Measurements from ENCODE around the gene SORBS2.

The SORBS2 gene

GRCh38 chr4:185778307-185778706 is 33.7 kb downstream of the SORBS2 start:
- H3K27ac ChIP-seq (ENCODE audit: poor library complexity, severe bottlenecking), result peak overlapping the region; percentile 41
- no peak overlapping the region for H3K4me3 ChIP-seq (ENCODE audit: severe bottlenecking)
- H3K4me1 ChIP-seq (ENCODE audit: insufficient read depth, poor library complexity, severe bottlenecking), result peaks cover 40% of the 10 kb centered on the region
- H3K27me3 ChIP-seq (ENCODE audit: insufficient read depth, poor library complexity, severe bottlenecking), result no peaks in the 10 kb centered on the region
- ATAC-seq (ENCODE audit: low read depth) (peak; percentile 80), DNase-seq (ENCODE audit: low spot score) (peak; percentile 76)
- no peak for TF ChIP-seq CTCF (IDR thresholded peaks at IDR 0.05; ENCODE audit: poor library complexity, severe bottlenecking)
- no peaks in the 10 kb centered on the region for H3K9me3 ChIP-seq (ENCODE audit: severe bottlenecking)
- no peaks in the 10 kb centered on the region for H3K36me3 ChIP-seq (ENCODE audit: low read depth)

- no peaks in the 10 kb centered on the region for H3K36me3 ChIP-seq (ENCODE audit: low read depth)
- H3K9me3 ChIP-seq (ENCODE audit: severe bottlenecking), result no peaks in the 10 kb centered on the region
- DNase-seq (ENCODE audit: low spot score) (no peak), ATAC-seq (ENCODE audit: low read depth) (no peak)
- TF ChIP-seq CTCF (IDR thresholded peaks at IDR 0.05; ENCODE audit: poor library complexity, severe bottlenecking), result no peak
- H3K27ac ChIP-seq (ENCODE audit: poor library complexity, severe bottlenecking), result peak overlapping the region; percentile 64
- H3K4me3 ChIP-seq (ENCODE audit: severe bottlenecking), result no peak overlapping the region
- H3K4me1 ChIP-seq (ENCODE audit: insufficient read depth, poor library complexity, severe bottlenecking), result peaks cover 35% of the 10 kb centered on the region
- H3K27me3 ChIP-seq (ENCODE audit: insufficient read depth, poor library complexity, severe bottlenecking), result no peaks in the 10 kb centered on the region
Measured at GRCh38 chr4:185775792-185776555, 36.0 kb downstream of the SORBS2 start.

- TF ChIP-seq CTCF (IDR thresholded peaks at IDR 0.05; ENCODE audit: poor library complexity, severe bottlenecking), result no peak
- DNase-seq (ENCODE audit: low spot score) (no peak), ATAC-seq (ENCODE audit: low read depth) (peak; percentile 55)
- Histone ChIP-seq H3K9me3 (ENCODE audit: severe bottlenecking) (no peaks in the 10 kb centered on the region), H3K36me3 (ENCODE audit: low read depth) (no peaks in the 10 kb centered on the region), H3K4me1 (ENCODE audit: insufficient read depth, poor library complexity, severe bottlenecking) (peaks cover 35% of the 10 kb centered on the region), H3K27me3 (ENCODE audit: insufficient read depth, poor library complexity, severe bottlenecking) (no peaks in the 10 kb centered on the region), H3K27ac (ENCODE audit: poor library complexity, severe bottlenecking) (peak overlapping the region; percentile 64), H3K4me3 (ENCODE audit: severe bottlenecking) (no peak overlapping the region)
Measured at GRCh38 chr4:185774845-185775680, 36.9 kb downstream of the SORBS2 start.

- TF ChIP-seq CTCF (IDR thresholded peaks at IDR 0.05; ENCODE audit: poor library complexity, severe bottlenecking), result no peak
- Histone ChIP-seq H3K4me3 (ENCODE audit: severe bottlenecking) (no peak overlapping the region), H3K9me3 (ENCODE audit: severe bottlenecking) (no peaks in the 10 kb centered on the region), H3K27me3 (ENCODE audit: insufficient read depth, poor library complexity, severe bottlenecking) (no peaks in the 10 kb centered on the region), H3K27ac (ENCODE audit: poor library complexity, severe bottlenecking) (no peak overlapping the region), H3K36me3 (ENCODE audit: low read depth) (no peaks in the 10 kb centered on the region), H3K4me1 (ENCODE audit: insufficient read depth, poor library complexity, severe bottlenecking) (peaks cover 29% of the 10 kb centered on the region)
- DNase-seq (ENCODE audit: low spot score) (no peak), ATAC-seq (ENCODE audit: low read depth) (no peak)
Measured at GRCh38 chr4:185774131-185774653, 37.8 kb downstream of the SORBS2 start.

Measured in RWPE2 (cell line).